GM18519 (cell line): ENCODE results near the gene AQP9.

Experiments
- ATAC-seq: cut with Tn5 transposase; IDR thresholded peaks from one replicate; pipeline ENCODE4 v1.9.1; 2021; ENCODE audit warnings: mild to moderate bottlenecking, moderate library complexity; ENCODE audit not compliant: unreplicated experiment, low FRiP score

AQP9 gene

GRCh38 chr15:58139276-58139988 lies 1.3 kb downstream of the AQP9 start:
- ATAC-seq: no peak

DNA sequence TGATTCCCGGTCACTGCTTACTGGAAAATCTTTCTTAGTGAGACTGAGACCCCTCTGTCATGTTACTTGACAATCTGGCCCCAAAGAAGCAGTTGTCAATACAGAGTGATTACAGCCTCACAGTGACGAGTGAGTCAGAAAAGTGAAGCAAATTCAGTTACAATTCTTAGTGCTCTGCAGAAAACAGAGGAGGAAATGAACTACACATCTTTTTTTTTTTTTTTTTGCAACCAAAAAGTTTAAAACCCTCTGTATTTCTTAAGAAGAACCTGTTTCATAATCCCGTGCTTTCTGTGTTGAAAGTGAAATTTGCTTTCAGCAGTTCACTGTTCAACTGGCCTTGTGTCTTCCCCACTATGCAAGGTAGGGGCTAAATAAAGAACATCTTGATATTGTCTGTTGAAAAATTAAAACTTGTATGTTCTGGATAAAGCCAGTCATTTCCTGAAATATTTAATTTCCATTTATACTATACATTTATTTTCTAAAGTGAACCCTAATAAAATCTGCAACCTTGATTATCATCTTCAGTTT lies 1.9 kb downstream of the AQP9 start:
- no peak for ATAC-seq

DNA sequence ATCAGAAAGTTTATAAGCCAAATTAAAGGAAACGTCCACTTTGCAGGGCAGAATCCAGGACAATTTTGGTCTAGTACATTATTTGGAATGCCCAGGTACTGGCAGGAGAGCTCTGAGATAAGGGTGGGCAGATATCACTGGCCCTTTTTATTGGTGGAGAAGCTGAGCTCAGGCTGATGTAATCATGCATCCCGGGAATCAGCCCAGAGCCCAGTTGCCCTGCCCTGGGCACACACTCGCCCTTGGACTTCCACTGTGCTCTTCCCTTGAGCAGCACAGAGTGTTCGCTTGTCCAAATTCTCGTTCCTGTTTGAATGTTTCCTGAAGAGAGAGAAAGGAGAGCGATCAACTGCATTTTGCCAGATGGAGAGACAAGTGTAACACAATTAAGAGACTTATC lies 3.7 kb downstream of the AQP9 start:
- ATAC-seq: no peak

- no peak for ATAC-seq
Measured at GRCh38 chr15:58142827-58143461, 4.8 kb downstream of the AQP9 start.

DNA sequence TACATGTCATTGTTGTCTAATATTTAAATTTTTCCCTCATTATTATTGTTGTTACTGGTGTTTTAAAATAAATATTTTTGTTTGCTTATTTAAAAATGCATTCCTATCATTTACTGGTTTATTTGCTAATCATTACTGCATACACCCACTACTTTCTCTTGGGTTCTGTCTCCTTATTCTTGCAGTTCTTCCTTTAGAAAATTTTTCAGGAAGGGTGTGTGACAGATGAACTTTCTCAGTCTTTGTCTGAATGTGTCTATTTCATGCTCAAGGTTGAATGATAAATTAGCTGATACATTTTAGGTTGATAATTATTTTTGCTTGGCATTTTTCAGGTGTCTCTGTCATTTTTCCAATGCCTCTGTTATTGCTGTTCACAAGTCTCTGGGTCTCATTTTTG lies 7.4 kb downstream of the AQP9 start:
- ATAC-seq: no peak

- ATAC-seq: no peak
Measured at GRCh38 chr15:58146211-58146610, 8.0 kb downstream of the AQP9 start.

- ATAC-seq: no peak
Measured at GRCh38 chr15:58146749-58147148, 8.6 kb downstream of the AQP9 start.

DNA sequence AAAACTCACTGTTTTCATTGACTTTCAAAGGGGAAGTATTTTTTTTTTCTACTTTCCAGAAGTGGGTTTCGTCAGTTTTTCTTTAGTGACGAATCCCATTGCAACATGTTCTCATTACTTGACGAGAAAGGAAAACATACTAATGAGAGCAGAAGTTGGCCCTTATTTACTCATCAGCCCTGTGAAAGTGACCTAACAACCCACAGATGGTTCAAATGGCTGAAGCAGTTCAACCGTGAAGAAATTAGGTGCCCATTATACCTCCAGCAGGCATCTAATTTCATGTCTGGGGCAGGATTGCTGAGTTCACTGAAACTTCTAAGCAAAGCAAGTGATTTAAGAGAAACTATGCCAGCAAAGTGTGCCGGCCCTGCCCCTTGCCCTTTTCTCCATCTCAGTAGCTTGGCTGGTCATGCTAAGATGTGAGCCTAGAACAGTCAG lies 9.0 kb downstream of the AQP9 start:
- no peak for ATAC-seq

DNA sequence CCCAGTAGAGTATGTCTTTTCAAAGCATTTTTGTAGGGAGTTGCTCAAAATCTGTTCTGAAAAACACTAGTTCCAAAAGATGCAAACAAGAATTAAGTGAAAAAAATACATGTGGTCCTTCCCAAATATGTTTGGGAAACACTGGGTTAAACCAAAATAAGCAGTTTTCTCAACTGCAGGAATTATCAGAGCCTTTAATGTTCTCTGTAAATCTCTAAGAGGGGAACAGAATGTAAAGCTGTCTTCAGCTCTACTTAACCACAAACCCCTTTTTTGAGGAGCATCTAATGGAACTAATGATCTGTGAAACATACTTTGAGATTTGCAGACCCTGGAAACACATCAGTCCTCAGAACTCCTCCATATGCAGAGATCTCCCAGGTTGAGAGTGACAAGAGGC lies 9.9 kb downstream of the AQP9 start:
- ATAC-seq: no peak

GRCh38 chr15:58148633-58149445 lies 10.7 kb downstream of the AQP9 start:
- no peak for ATAC-seq

DNA sequence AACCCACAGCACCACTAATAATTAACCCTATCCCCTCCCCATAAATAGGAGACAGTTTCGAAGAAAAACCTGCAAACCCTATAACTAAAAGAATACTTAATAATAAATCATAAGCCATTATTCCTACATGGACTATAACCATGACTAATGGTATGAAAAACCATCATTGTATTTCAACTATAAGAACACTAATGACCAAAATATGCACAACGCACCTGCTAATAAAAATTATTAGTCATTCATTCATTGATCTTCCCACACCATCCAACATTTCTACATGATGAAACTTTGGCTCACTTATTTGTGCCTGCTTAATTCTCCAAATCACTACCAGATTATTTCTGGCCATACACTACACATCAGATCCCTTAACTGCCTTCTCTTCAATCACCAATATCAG lies 16.6 kb downstream of the AQP9 start:
- no peak for ATAC-seq

DNA sequence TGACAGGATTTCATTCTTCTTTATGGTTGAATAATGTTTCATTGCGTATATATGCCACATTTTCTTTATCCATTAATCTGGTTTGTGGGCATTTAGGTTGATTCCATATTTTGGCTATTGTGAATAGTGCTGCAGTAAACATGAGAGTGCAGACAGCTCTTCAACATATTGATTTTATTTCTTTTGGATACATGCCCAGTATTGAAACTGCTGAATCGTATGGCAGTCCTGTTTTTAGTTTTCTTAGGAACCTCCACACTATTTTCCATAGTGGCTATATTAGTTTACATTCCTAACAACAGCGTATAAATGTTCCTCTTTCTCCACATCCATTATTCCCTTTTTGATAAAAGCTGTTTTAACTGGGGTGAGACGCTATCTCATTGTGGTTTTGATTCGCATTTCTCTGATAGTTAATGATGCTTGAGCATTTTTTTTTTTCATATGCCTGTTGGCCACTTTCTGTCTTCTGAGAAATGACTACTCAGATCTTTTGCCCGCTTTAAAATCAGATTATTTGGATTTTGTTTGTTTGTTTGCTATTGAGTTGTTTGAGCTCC lies 21.7 kb downstream of the AQP9 start:
- ATAC-seq: no peak

DNA sequence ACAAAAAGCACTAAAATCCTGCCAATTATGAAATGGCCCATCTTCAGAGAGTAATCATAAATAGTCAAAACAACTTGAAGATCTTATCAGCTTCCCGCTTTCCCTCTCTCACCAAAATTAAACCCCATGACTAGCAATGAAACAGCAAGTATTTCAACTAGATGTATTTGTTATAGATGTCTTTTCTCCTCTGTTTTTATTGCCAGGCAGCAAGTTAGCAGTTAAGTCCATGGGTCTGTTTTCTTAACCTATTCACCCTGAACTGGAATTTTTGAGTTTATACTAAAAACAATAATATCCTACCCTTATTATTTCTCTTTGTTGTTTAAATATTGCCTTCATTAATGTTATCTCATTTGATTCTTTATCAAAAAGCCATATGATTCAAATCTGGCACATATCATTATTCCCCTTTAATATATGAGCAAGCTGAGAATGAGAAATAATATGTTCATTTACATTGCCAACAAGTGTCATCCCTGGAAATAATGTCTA lies 23.3 kb downstream of the AQP9 start:
- ATAC-seq: no peak

DNA sequence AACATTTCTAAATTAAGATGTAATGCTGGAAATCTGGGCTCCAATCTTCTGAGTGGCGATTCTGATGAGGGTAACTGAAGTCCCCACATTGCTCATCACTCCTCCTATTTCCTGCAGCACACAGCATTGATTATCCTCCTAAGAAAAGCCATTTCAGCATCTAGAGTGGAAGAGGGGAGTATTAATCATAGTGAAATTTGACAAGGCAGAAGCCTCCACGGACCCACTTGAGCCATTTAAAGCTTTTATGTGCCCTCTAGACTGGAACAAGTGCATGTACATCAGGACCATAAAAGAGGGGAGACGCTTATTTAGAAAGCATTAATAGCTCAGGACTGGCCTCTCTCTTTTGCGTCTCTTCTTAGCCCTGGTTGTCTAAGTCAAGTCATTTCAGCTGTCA lies 25.8 kb downstream of the AQP9 start:
- ATAC-seq: no peak

DNA sequence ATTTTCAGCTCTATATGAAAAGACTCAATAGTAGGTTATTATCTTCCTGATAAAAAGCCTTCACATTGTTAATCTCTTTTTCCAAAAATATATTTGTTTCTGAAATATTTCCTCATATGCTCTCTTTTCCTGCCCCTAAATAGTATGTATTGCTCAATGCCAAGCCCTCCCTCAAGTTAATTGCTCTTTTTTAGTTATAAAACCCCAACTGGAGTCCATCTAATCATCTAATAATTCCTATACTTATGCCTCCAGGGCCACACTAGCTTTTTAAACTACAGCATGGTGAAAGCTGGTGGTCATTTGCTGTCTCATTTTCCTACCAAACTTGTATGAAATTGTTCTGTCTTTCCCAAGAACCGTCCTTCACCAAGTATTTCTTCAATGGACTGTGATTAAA lies 26.7 kb downstream of the AQP9 start:
- no peak for ATAC-seq

DNA sequence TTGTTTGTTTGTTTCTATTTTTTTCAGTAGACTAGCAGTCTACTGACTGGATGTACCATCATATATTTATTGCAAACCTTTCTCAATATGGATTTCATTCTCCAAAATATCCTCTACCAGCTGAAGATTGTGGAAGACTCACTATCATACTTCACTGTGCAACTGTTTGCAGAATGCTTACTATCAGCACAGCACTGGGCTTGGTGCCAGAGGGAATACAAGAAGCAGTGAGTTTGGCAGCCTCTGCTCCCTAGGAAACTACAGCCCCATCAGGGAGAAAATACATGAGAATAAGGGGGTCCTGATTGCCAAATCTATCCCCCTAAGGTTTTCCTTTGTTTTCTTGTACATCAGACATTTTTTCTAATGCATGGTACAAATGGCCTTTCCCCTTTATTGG lies 27.5 kb downstream of the AQP9 start:
- ATAC-seq: no peak

DNA sequence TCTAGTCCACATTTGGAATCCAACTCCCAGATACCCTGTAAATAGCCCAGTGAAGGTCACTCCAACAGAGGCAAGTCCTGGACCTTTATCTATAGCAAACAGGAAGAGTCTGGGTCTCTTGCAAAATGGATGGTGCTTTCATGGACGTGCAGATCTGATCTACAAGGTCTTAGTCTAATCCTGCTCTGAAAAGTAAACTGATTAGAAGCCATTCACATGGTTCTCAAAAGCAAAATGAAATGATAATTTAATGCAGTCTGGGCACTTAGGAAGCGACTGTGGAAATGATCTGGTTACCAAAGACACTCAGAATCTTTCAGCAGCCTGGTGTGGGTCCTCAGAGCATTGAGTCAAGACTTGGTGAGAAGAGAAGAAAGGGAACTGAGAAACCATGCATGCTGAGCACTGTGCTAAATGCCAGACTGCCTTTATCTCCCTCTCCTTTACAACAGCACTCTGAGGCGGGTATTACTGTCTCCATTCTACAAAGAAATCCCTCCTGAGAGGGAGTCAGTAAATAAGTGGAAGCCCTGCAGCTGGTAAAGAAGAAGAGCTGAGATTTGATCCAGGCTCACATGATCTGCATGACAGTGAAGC lies 29.0 kb downstream of the AQP9 start:
- no peak for ATAC-seq

DNA sequence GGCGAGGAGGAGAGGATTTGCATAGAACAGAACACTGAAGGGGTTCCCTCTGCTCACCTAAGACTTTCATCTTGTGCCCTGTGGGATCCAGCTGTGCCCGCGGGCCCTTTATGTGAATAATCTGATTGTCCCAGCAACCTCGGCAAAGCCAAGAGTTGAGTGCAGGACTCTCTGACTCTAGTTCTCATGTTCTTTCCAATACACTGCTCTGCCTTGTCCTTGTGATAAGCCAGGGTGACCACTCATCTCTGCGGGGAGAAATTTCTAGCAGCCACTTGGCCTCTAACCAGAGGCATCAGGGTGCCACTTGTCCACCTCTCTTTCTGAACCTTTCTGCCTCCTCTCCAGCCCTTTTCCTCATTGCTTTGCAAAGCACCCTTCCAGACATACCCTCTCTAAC lies 31.8 kb downstream of the AQP9 start:
- ATAC-seq: no peak

GRCh38 chr15:58171476-58172061 lies 33.4 kb downstream of the AQP9 start:
- no peak for ATAC-seq

DNA sequence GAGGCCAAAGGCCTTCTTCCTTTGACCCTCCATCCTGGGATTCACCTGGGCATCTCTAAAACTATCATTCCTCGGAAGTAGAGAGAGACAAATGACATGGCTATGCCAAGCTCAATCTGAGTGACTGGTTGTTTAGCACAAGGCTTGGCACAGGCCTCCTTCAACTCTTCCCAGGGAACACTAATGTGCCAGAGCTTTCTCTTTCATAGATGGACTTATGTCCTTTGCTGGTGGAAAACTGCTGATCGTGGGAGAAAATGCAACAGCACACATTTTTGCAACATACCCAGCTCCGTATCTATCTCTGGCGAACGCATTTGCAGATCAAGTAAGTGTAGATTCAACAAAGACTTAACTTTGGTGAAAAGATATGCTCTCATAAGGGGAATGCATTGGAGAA lies 36.5 kb downstream of the AQP9 start:
- ATAC-seq: no peak
